Measurements from ENCODE around the gene TESK1. TPM values are rescaled to one million over a fixed set of nuclear protein-coding genes. Genes with fewer than 3 reads are reported as not detected.

The TESK1 gene
- total RNA-seq, 1 experiment from 2014 or later = 25.5 TPM

DNA sequence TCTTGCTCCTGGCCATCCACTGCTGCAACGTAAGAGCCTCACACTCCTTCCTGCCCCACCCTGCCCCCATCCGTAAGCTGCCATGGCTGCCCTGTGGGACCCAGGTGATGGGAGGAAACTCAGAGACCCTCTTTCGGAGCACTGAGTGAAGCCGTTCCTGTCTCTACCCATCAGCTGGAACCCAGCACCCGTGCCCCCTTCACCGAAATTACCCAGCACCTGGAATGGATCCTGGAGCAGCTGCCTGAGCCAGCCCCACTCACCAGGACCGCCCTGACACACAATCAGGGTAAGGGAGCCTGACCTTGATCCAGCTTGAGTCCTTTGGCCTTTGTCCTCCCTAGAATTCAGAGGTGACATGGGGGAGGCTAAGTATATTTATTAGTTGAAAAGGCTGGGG is 3.2 kb downstream of the TESK1 start:
- POLR2A ChIA-PET (ENCODE audit: unreplicated experiment) = no interaction called here
- Histone ChIP-seq H3K27ac (no peak overlapping the region), H3K4me3 (no peak overlapping the region), H3K36me3 (ENCODE audit: low read depth) (no peaks in the 10 kb centered on the region), H2AFZ (no peak overlapping the region), H3K9me3 (ENCODE audit: insufficient read depth, low read depth) (no peaks in the 10 kb centered on the region), H3K4me1 (replicated peaks; ENCODE audit: insufficient read depth) (peaks cover 10% of the 10 kb centered on the region; the same call in 1 of the 2 replicates), H4K20me1 (ENCODE audit: insufficient read depth) (no peaks in the 10 kb centered on the region), H3F3A (ENCODE audit: insufficient read depth, low read depth) (peaks cover 10% of the 10 kb centered on the region; the same call in 1 of the 2 replicates), H3K4me2 (no peak overlapping the region), H3K9me2 (ENCODE audit: insufficient read depth) (no peaks in the 10 kb centered on the region), H3K79me2 (ENCODE audit: low read depth) (peaks cover 7% of the 10 kb centered on the region; the same call in 1 of the 2 replicates), H3K27me3 (ENCODE audit: insufficient read depth, low read depth) (no peaks in the 10 kb centered on the region)
- DNase-seq = no peak
- CTCF ChIA-PET = no interaction called here
- BruUV-seq (replicated peaks) = no TSS peak
- TF ChIP-seq, protein P1, sequence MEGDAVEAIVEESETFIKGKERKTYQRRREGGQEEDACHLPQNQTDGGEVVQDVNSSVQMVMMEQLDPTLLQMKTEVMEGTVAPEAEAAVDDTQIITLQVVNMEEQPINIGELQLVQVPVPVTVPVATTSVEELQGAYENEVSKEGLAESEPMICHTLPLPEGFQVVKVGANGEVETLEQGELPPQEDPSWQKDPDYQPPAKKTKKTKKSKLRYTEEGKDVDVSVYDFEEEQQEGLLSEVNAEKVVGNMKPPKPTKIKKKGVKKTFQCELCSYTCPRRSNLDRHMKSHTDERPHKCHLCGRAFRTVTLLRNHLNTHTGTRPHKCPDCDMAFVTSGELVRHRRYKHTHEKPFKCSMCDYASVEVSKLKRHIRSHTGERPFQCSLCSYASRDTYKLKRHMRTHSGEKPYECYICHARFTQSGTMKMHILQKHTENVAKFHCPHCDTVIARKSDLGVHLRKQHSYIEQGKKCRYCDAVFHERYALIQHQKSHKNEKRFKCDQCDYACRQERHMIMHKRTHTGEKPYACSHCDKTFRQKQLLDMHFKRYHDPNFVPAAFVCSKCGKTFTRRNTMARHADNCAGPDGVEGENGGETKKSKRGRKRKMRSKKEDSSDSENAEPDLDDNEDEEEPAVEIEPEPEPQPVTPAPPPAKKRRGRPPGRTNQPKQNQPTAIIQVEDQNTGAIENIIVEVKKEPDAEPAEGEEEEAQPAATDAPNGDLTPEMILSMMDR (conservative IDR thresholded peaks at IDR 0.05) = no peak
- TF ChIP-seq EZH2 (IDR thresholded peaks at IDR 0.05; ENCODE audit: low read depth) = no peak
- intact Hi-C loops (cut with micrococcal nuclease; ENCODE audit: unreplicated experiment) = loop anchor here (10.0 kb wide), 1 partner anchor 493 kb away; the partner anchor contains the start of gene ATOSB

DNA sequence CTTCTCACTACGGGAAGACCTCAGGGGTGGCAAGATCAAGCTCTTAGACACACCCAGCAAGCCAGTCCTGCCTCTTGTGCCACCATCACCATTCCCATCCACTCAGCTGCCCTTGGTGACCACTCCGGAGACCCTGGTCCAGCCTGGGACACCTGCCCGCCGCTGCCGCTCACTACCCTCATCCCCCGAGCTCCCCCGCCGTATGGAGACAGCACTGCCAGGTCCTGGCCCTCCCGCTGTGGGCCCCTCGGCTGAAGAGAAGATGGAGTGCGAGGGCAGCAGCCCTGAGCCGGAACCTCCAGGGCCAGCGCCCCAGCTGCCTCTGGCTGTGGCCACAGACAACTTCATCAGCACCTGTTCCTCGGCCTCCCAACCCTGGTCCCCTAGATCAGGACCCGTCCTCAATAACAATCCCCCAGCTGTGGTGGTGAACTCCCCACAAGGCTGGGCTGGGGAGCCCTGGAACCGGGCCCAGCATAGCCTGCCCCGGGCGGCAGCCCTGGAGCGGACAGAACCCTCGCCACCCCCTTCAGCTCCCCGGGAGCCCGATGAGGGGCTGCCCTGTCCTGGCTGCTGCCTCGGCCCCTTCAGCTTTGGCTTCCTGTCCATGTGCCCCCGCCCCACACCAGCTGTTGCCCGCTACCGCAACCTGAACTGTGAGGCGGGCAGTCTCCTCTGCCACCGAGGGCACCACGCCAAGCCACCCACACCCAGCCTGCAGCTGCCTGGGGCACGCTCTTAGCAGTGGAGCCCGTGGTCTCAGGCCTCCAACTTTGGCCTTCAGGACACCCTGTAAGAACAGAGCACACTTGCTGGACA is 4.1 kb downstream of the TESK1 start:
- no peak overlapping the region for H3K4me2 ChIP-seq
- no peak overlapping the region for H3K4me3 ChIP-seq
- no peaks in the 10 kb centered on the region for H3K27me3 ChIP-seq (ENCODE audit: insufficient read depth, low read depth)
- peaks cover 4% of the 10 kb centered on the region; the same call in 1 of the 2 replicates for H3F3A ChIP-seq (ENCODE audit: insufficient read depth, low read depth)
- TF ChIP-seq, protein P1 (conservative IDR thresholded peaks at IDR 0.05) = no peak
- TF ChIP-seq EZH2 (IDR thresholded peaks at IDR 0.05; ENCODE audit: low read depth) = no peak
- no peak overlapping the region for H2AFZ ChIP-seq
- H3K9me2 ChIP-seq (ENCODE audit: insufficient read depth) = no peaks in the 10 kb centered on the region
- peaks cover 7% of the 10 kb centered on the region; the same call in 1 of the 2 replicates for H3K4me1 ChIP-seq (replicated peaks; ENCODE audit: insufficient read depth)
- no peaks in the 10 kb centered on the region for H3K9me3 ChIP-seq (ENCODE audit: insufficient read depth, low read depth)
- no peak for DNase-seq
- H4K20me1 ChIP-seq (ENCODE audit: insufficient read depth) = no peaks in the 10 kb centered on the region
- no peaks in the 10 kb centered on the region for H3K36me3 ChIP-seq (ENCODE audit: low read depth)
- ChIA-PET POLR2A (ENCODE audit: unreplicated experiment) (no interaction called here), CTCF (no interaction called here)
- no peak overlapping the region for H3K27ac ChIP-seq
- H3K79me2 ChIP-seq (ENCODE audit: low read depth) = peaks cover 7% of the 10 kb centered on the region; the same call in 1 of the 2 replicates
- no TSS peak for BruUV-seq (replicated peaks)
- intact Hi-C loops (cut with micrococcal nuclease; ENCODE audit: unreplicated experiment) = loop anchor here (10.0 kb wide), 1 partner anchor 494 kb away; the partner anchor contains the start of gene ATOSB

DNA sequence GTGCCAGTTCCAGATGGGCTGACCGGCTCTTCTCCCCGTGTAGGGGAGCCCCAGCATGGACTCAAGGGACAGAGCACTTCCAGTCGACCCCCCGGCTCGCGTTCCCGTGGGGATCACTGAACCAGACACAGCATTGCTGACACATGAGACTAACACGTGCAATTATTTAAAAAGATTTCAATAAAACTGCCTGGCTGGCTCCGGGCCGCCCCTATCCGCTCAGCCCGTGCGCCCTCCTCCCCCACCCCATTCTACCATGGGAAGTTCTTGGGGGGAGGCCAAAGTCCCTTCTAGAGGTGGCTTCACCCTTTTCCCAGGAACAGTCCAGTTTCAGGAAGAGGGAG is 4.7 kb downstream of the TESK1 start:
- H3K27me3 ChIP-seq (ENCODE audit: insufficient read depth, low read depth) = no peaks in the 10 kb centered on the region
- H3K4me3 ChIP-seq = no peak overlapping the region
- H3K36me3 ChIP-seq (ENCODE audit: low read depth) = no peaks in the 10 kb centered on the region
- no peak for DNase-seq
- H2AFZ ChIP-seq = no peak overlapping the region
- no peaks in the 10 kb centered on the region for H4K20me1 ChIP-seq (ENCODE audit: insufficient read depth)
- H3F3A ChIP-seq (ENCODE audit: insufficient read depth, low read depth) = peaks cover 1% of the 10 kb centered on the region; the same call in 1 of the 2 replicates
- H3K79me2 ChIP-seq (ENCODE audit: low read depth) = peaks cover 7% of the 10 kb centered on the region; the same call in 1 of the 2 replicates
- TF ChIP-seq, protein P1 (conservative IDR thresholded peaks at IDR 0.05) = no peak
- TF ChIP-seq EZH2 (IDR thresholded peaks at IDR 0.05; ENCODE audit: low read depth) = no peak
- no TSS peak for BruUV-seq (replicated peaks)
- CTCF ChIA-PET = no interaction called here
- peaks cover 7% of the 10 kb centered on the region; the same call in 1 of the 2 replicates for H3K4me1 ChIP-seq (replicated peaks; ENCODE audit: insufficient read depth)
- intact Hi-C loops (cut with micrococcal nuclease; ENCODE audit: unreplicated experiment) = loop anchor here (10.0 kb wide), 1 partner anchor 495 kb away; the partner anchor contains the start of gene ATOSB
- no peaks in the 10 kb centered on the region for H3K9me2 ChIP-seq (ENCODE audit: insufficient read depth)
- no peak overlapping the region for H3K4me2 ChIP-seq
- POLR2A ChIA-PET (ENCODE audit: unreplicated experiment) = no interaction called here
- H3K9me3 ChIP-seq (ENCODE audit: insufficient read depth, low read depth) = no peaks in the 10 kb centered on the region
- H3K27ac ChIP-seq = no peak overlapping the region

Measured in PC-9 (cell line).